BLaER1 (cell line): ENCODE measurements around the gene GCNT2.

Source experiments
- H3K27ac ChIP-seq: shearing (Covaris generic); formaldehyde crosslinking; 2 replicates; pipeline ENCODE4 v1.8.1; 2022
- H3K27me3 ChIP-seq: shearing (Covaris generic); formaldehyde crosslinking; 2 replicates; pipeline ENCODE4 v1.8.1; 2022
- H3K36me3 ChIP-seq: shearing (Covaris generic); formaldehyde crosslinking; 2 replicates; pipeline ENCODE4 v1.8.1; 2022
- H3K4me1 ChIP-seq: shearing (Covaris generic); formaldehyde crosslinking; 2 replicates; pipeline ENCODE4 v1.8.1; 2022
- H3K4me2 ChIP-seq: shearing (Covaris generic); formaldehyde crosslinking; 2 replicates; pipeline ENCODE4 v1.8.1; 2022
- H3K4me3 ChIP-seq: shearing (Covaris generic); formaldehyde crosslinking; 2 replicates; pipeline ENCODE4 v1.8.1; 2022
- H3K9ac ChIP-seq: shearing (Covaris generic); formaldehyde crosslinking; 2 replicates; pipeline ENCODE4 v1.8.1; 2022
- H3K9me3 ChIP-seq: shearing (Covaris generic); formaldehyde crosslinking; 2 replicates; pipeline ENCODE4 v1.8.1; 2022
- H4K20me1 ChIP-seq: shearing (Covaris generic); formaldehyde crosslinking; 2 replicates; pipeline ENCODE4 v1.8.1; 2022
- Cebpa-rat ChIP-seq: shearing (Covaris generic); IDR thresholded peaks from 2 replicates; pipeline ENCODE4 v1.8.1; 2022

The GCNT2 gene

DNA sequence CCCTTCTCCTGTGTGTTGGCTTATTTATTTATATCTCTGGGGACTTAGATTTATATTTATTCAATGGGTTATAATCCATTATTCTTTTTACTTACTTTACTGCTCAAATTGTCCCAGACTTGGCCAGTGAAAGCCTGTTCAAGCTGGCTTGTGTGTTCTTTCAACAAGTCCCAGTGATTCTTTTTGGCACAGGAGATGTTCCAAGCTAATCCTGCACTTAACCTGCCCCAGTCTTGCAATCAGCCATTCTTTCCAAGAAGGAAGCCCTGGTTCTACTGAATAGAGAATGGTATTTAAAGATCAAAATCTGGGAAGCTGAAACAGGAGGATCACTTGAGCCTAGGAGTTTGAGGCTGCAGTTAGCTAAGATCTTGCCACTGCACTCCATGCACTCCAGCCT, 26.7 kb downstream of the GCNT2 start:
- Histone ChIP-seq H3K4me1 (no peaks in the 10 kb centered on the region), H3K4me2 (no peak overlapping the region), H3K27ac (no peak overlapping the region), H3K36me3 (no peaks in the 10 kb centered on the region), H3K9me3 (no peaks in the 10 kb centered on the region), H4K20me1 (no peaks in the 10 kb centered on the region), H3K9ac (no peak overlapping the region), H3K27me3 (no peaks in the 10 kb centered on the region), H3K4me3 (no peak overlapping the region)
- TF ChIP-seq Cebpa-rat, result no peak

DNA sequence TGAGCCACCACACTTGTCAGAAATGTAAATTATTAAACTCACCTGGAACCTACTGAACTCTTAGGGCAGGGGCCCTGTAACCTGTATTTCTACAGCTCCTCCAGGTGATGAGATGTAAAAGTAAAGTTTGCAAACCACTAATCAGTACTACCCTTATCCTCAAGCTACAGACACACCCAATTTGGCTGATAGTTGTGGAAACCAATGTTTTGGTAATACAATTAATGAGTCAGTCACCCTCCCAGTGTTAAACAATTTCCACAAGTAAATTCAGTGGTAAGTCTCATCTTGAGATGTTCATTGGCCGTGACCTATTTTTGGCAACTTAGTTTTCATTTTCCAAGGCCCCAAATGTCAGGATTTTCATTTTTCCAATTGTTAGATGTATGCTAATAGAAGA, 29.6 kb downstream of the GCNT2 start:
- Histone ChIP-seq H3K27ac (no peak overlapping the region), H3K27me3 (no peaks in the 10 kb centered on the region), H3K9me3 (no peaks in the 10 kb centered on the region), H4K20me1 (no peaks in the 10 kb centered on the region), H3K36me3 (no peaks in the 10 kb centered on the region), H3K4me2 (no peak overlapping the region), H3K4me3 (no peak overlapping the region), H3K4me1 (0 out of 2 replicates have a peak, but pooled peaks cover 4% of the 10 kb centered on the region), H3K9ac (no peak overlapping the region)
- TF ChIP-seq Cebpa-rat, result no peak

DNA sequence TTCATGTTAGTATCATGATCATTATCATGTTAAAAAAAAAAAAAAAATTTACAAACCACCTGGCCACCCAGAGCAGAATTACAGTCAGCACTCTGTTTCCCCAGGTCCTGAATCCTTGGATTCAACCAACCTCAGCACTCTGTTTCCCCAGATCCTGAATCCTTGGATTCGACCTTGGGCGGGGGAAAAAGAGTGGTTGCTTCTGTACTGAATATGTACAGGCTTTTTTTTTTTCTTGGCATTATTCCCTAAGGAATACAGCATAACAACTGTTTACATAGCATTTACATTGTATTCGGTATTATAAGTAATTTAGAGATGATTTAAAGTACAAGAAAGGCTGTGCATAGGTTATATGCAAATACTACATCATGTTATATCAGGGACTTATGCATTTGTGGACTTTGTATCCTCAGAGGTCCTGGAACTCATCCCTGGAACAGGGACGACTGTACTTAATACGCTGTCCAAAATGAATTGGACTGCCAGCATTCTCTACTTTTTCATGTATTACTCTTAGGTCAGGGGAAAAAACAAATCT, 31.2 kb downstream of the GCNT2 start:
- no peaks in the 10 kb centered on the region for H4K20me1 ChIP-seq
- no peak overlapping the region for H3K4me2 ChIP-seq
- no peaks in the 10 kb centered on the region for H3K9me3 ChIP-seq
- no peak for TF ChIP-seq Cebpa-rat
- H3K27me3 ChIP-seq, result no peaks in the 10 kb centered on the region
- H3K4me1 ChIP-seq, result peaks cover 9% of the 10 kb centered on the region; the same call in 1 of the 2 replicates
- H3K4me3 ChIP-seq, result no peak overlapping the region
- no peak overlapping the region for H3K27ac ChIP-seq
- no peak overlapping the region for H3K9ac ChIP-seq
- no peaks in the 10 kb centered on the region for H3K36me3 ChIP-seq

DNA sequence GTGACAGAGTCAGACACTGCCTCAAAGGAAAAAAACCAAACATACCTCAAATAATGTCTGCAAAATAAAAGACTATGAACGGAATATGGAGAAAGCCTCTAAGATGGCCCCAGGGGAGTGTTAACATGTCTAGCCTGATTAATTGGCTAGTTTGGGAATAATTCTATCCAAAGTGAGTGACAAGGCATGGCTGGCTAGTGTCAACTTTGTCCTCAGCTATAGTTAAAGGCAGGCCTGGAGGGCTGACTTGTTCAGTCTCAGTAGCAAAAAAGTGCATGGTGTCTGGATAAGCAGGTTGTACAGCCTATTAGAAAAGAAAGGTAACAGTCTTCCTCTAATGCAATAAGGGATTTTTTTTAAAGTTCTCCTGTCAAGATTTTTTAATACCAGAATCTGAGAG, 32.7 kb downstream of the GCNT2 start:
- no peaks in the 10 kb centered on the region for H3K27me3 ChIP-seq
- TF ChIP-seq Cebpa-rat, result no peak
- H4K20me1 ChIP-seq, result no peaks in the 10 kb centered on the region
- no peak overlapping the region for H3K4me3 ChIP-seq
- H3K9ac ChIP-seq, result no peak overlapping the region
- H3K27ac ChIP-seq, result no peak overlapping the region
- no peaks in the 10 kb centered on the region for H3K36me3 ChIP-seq
- H3K4me1 ChIP-seq, result peaks cover 9% of the 10 kb centered on the region; the same call in 1 of the 2 replicates
- H3K4me2 ChIP-seq, result no peak overlapping the region
- H3K9me3 ChIP-seq, result no peaks in the 10 kb centered on the region

DNA sequence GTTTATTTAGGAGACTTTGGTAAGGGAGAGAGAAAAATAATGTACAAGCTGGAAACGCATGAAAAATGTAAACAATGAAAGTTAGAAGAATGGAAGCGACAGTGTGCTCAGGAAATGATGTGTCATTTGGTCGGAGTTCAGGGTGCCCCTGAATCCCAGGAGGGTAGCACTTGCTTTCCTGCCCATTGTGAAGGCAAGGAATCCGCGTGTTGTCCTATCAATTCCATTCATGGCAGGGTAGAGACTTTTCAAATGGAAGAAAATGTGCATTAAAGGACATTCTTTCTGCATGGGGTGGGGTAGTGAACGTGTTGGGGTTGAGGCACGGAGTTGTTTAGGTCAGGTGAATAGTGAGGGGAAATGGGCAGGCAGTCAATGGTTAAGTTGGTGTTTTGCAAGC, 33.7 kb downstream of the GCNT2 start:
- Histone ChIP-seq H3K4me1 (peaks cover 16% of the 10 kb centered on the region), H3K9ac (no peak overlapping the region), H3K27me3 (no peaks in the 10 kb centered on the region), H4K20me1 (no peaks in the 10 kb centered on the region), H3K4me2 (no peak overlapping the region), H3K9me3 (no peaks in the 10 kb centered on the region), H3K27ac (no peak overlapping the region), H3K4me3 (no peak overlapping the region), H3K36me3 (no peaks in the 10 kb centered on the region)
- no peak for TF ChIP-seq Cebpa-rat

DNA sequence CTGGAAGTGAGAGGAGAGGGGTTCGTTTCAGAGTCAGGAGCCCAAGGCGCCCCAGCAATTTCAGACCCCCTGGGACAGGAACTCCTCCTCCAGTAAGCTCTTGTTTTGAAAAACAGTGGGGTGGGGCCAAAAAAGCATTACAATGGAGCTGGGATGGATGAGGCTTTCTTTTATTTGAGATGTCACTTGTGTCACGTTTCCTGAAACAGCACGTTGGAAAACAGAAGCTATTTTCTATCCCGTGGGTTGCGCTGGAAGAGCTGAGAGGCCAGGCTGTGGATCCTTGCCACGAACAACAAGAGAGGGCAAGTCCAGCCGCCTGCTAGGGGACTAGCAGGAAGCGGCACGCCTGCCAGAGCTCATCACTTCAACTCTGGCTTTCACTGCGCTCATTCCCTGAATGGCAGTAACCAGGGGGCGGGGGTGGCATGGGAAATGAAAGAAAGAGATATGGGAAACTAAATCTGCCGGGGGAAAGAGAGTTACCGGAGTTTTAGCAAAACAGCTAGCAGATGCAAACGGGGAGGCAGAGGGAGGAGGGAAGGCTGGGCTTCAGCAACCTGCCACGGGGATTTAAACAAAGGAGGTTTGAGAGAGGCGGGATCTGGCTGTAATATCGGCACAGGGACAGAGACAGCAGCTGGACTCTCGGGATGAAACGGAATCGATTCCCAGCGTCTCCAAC, 34.6 kb downstream of the GCNT2 start:
- Histone ChIP-seq H3K4me2 (no peak overlapping the region), H3K9me3 (no peaks in the 10 kb centered on the region), H3K9ac (no peak overlapping the region), H3K4me1 (peaks cover 26% of the 10 kb centered on the region), H3K36me3 (no peaks in the 10 kb centered on the region), H3K27me3 (no peaks in the 10 kb centered on the region), H3K27ac (no peak overlapping the region), H3K4me3 (no peak overlapping the region), H4K20me1 (no peaks in the 10 kb centered on the region)
- TF ChIP-seq Cebpa-rat, result no peak

DNA sequence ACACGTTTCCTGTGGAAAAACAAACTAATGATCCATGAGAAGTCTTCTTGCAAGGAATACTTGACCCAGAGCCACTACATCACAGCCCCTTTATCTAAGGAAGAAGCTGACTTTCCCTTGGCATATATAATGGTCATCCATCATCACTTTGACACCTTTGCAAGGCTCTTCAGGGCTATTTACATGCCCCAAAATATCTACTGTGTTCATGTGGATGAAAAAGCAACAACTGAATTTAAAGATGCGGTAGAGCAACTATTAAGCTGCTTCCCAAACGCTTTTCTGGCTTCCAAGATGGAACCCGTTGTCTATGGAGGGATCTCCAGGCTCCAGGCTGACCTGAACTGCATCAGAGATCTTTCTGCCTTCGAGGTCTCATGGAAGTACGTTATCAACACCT, 35.4 kb downstream of the GCNT2 start:
- Histone ChIP-seq H3K4me2 (no peak overlapping the region), H3K4me1 (peaks cover 34% of the 10 kb centered on the region), H3K36me3 (no peaks in the 10 kb centered on the region), H3K27ac (no peak overlapping the region), H3K27me3 (no peaks in the 10 kb centered on the region), H3K4me3 (no peak overlapping the region), H4K20me1 (no peaks in the 10 kb centered on the region), H3K9ac (no peak overlapping the region), H3K9me3 (no peaks in the 10 kb centered on the region)
- no peak for TF ChIP-seq Cebpa-rat

DNA sequence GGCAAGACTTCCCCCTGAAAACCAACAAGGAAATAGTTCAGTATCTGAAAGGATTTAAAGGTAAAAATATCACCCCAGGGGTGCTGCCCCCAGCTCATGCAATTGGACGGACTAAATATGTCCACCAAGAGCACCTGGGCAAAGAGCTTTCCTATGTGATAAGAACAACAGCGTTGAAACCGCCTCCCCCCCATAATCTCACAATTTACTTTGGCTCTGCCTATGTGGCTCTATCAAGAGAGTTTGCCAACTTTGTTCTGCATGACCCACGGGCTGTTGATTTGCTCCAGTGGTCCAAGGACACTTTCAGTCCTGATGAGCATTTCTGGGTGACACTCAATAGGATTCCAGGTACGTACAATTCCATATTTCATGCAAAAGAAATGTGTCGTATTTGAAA, 35.8 kb downstream of the GCNT2 start:
- Histone ChIP-seq H3K9me3 (no peaks in the 10 kb centered on the region), H3K4me1 (peaks cover 38% of the 10 kb centered on the region), H3K4me3 (no peak overlapping the region), H3K36me3 (no peaks in the 10 kb centered on the region), H3K9ac (no peak overlapping the region), H3K27ac (no peak overlapping the region), H3K27me3 (no peaks in the 10 kb centered on the region), H3K4me2 (no peak overlapping the region), H4K20me1 (no peaks in the 10 kb centered on the region)
- TF ChIP-seq Cebpa-rat, result no peak

DNA sequence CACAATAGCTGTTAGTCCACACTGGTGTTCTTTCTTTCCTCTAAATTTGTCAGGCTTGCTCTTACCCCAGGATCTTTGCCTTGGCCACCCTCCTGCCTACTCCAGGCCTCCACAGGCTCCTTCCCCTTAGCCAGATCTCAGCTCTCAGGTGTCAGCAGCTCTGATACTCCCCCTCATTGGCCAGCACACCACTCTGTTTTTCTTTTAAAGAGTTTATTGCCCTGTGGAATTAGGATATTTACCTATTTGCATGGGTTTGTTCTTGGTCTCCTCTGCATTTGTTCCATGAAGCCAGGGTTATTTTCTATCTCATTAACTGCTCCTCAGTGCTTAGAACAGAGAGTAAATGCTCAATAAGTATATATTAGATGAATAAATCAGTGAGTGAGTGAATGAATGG, 36.8 kb downstream of the GCNT2 start:
- no peak overlapping the region for H3K4me3 ChIP-seq
- no peaks in the 10 kb centered on the region for H4K20me1 ChIP-seq
- H3K9ac ChIP-seq, result no peak overlapping the region
- H3K27me3 ChIP-seq, result no peaks in the 10 kb centered on the region
- TF ChIP-seq Cebpa-rat, result no peak
- H3K9me3 ChIP-seq, result no peaks in the 10 kb centered on the region
- no peak overlapping the region for H3K4me2 ChIP-seq
- peaks cover 45% of the 10 kb centered on the region for H3K4me1 ChIP-seq
- H3K36me3 ChIP-seq, result no peaks in the 10 kb centered on the region
- H3K27ac ChIP-seq, result no peak overlapping the region

DNA sequence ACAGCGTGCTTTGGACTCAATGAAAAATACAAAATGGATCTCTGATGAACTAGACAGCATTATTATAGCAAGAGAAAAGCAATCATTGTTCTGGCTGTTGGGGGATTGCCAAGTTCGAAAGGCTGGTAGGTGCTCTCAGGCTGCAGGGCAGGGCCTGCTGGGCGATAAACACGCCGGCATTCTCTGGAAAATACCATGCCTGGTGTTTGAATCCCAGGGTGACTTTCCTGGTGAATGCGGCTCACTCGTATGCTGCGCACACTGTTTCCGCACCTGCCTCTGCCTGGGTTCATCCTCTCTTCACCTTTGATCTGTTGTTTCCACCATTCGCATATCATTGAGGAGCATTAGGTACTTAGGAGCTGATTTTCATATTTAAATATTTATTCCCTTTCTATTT, 37.4 kb downstream of the GCNT2 start:
- Histone ChIP-seq H3K4me2 (no peak overlapping the region), H3K9me3 (no peaks in the 10 kb centered on the region), H3K4me3 (no peak overlapping the region), H3K9ac (no peak overlapping the region), H3K4me1 (peaks cover 45% of the 10 kb centered on the region), H3K36me3 (no peaks in the 10 kb centered on the region), H4K20me1 (no peaks in the 10 kb centered on the region), H3K27me3 (no peaks in the 10 kb centered on the region), H3K27ac (no peak overlapping the region)
- no peak for TF ChIP-seq Cebpa-rat
